Body of pancreas (tissue), 4 donors: ENCODE measurements around the gene CUZD1. TPM values are rescaled to one million over a fixed set of nuclear protein-coding genes. Genes with fewer than 3 reads are reported as not detected.
A peak's percentile ranks its signal among the peaks of the same experiment; 100 is the strongest.
"Not testable (repeated sequence)": the region's sequence is repeated elsewhere in the genome, so short reads cannot be mapped to it uniquely, and the experiment has no call there.

ENCODE experiments used
- ATAC-seq: fragments of 150-250 bp; one replicate; pipeline ENCODE4 v1.9.1; 2016
- DNase-seq, 4 donors: peaks; one replicate each; pipeline ENCODE4 v3.0.0-alpha.2; 2019
- H3K27ac ChIP-seq, 4 donors: fragments of 200-600 bp; sonication (generic); 1 replicate in 3 of 4; 2 replicates in 1 of 4; pipeline versions ENCODE4 v1.5.1 to v1.6.1; 2016 to 2019; ENCODE audit warnings: mild to moderate bottlenecking in 1 of 4, mixed read lengths in 1 of 4, moderate library complexity in 1 of 4
- H3K27me3 ChIP-seq, 2 donors: fragments of 200-600 bp; sonication (generic); one replicate each; pipeline ENCODE4 v1.6.0; 2016; ENCODE audit warnings: mild to moderate bottlenecking in 1 of 2
- H3K36me3 ChIP-seq, 2 donors: fragments of 200-600 bp; sonication (generic); replicated peaks in 1 of 2; 2 replicates each; pipeline ENCODE4 v1.5.1; 2016; ENCODE audit warnings: low read depth in 2 of 2; ENCODE audit not compliant: insufficient read depth in 1 of 2
- H3K4me1 ChIP-seq: fragments of 200-600 bp; sonication (generic); one replicate; pipeline ENCODE4 v1.6.0; 2016
- H3K4me3 ChIP-seq, 2 donors: fragments of 200-600 bp; sonication (generic); 1 replicate in 1 of 2; 2 replicates in 1 of 2; pipeline ENCODE4 v1.5.1; 2016 to 2019
- H3K9me3 ChIP-seq, 3 donors: fragments of 200-600 bp; sonication (generic); 1 replicate in 2 of 3; 2 replicates in 1 of 3; pipeline ENCODE4 v1.5.1; 2016
- POLR2A ChIP-seq, 3 donors: fragments of 450-650 bp; IDR thresholded peaks; one replicate each; pipeline ENCODE4 v1.6.1; 2016; ENCODE audit warnings: antibody characterized with exemption in 3 of 3, mild to moderate bottlenecking in 2 of 3
- WGBS, 2 donors: methylation state at CpG; one replicate each; pipeline ENCODE4 v1.1.5; 2017; 5-methylcytosine and 5-hydroxymethylcytosine counted together
- intact Hi-C: fragments of 100-400 bp; cut with DNase I; formaldehyde crosslinking; loops from one replicate; pipeline ENCODE4 v1.15.1; 2023
- total RNA-seq, 2 donors: library from RNA; depleted of rRNA; stranded (reverse); fragments of >200 nt; gene quantifications; one replicate each; pipeline ENCODE4 v1.1.0, GENCODE V29; 2016
- TF ChIP-seq, protein P1 (sequence below), 7 experiments: fragments of 450-650 bp in 4 of 7; fragments of 200-600 bp in 3 of 7; sonication (generic) in 3 of 7; IDR thresholded peaks; one replicate each; pipeline ENCODE4 v1.5.1; 2016 to 2019; ENCODE audit warnings: antibody characterized with exemption in 7 of 7

CUZD1 gene
- total RNA-seq, 2 donors from 2014 or later, result 225 to 837 TPM

DNA sequence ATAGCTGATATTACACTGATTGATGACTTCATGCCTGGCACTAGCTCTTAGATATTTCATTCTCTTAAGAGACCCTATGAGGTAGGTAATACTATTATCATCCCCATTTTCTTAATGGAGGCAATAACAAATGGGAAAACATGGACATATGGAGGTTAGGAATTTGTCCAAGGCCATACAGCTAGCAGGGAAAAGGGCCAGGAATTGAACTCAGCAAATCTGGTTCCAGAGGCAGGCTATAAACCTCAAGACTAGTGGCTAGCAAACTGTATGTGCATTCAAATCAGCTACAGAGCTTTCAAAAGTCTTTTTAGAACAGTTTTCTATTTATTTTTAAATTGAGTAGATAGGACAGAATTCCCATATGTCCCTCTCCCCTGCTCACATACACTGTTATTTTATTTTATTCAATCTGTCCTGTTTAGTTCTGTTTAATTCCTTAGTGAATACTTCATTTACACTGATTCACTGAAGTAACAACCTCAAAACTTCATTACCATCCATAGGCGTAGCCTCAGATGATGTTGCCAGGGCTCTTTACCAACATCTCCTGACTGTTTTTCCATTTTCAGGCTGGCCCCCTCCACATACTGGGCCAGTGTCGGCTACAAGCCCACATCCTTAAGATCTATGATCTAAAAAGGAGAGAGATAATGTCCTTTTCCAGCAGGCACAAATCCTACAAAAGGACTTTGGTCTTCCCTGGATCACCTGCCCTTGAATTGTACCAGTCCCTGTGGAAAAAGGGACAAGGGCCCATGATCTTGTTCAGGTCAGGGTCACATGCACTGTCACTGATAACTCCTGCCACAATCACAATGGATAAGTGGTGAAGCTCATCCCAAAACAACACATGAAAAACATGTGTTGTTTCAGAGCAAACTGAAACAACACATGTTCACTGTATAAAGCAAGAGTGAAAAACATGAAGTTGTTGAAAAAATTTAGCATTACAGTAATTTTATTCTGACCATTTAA is 17.8 kb upstream of the CUZD1 start:
- no peak for DNase-seq
- WGBS, 2 donors, result 68 to 75% methylated on average over 2 of the region's 2 CpGs

DNA sequence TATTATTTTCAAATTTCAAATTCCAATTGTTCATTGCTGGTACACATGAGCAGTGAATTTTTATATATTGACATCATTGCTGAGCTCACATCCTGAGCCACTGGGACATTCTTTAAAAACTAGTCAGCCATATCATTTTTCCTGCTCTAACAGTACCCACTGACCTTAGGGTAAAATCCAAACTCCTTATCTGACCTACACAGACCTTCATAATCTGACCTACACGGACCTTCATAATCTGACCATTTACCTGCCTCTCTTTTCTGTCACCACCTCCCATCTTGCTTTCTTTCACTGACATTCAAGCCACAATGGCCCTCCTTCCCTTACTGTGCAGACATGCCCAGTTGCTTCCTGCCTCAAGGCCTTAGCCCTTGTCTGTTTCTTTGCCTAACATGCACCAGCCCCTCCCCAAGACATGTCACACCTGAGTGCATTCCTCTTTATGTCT is 16.1 kb upstream of the CUZD1 start:
- intact Hi-C loops, result no loop called here
- H3K27me3 ChIP-seq, result no peaks in the 10 kb centered on the region
- 27 to 29% methylated on average over 1 of the region's 1 CpG for WGBS, 2 donors

More for the DNA sequence above, 17.8 kb upstream of the CUZD1 start:
- ATAC-seq, result no peak
- H3K27ac ChIP-seq, result peak overlapping the region in 1 of 4 donors; percentile 16
- peaks cover 45% of the 10 kb centered on the region for H3K4me1 ChIP-seq
- TF ChIP-seq POLR2A (IDR thresholded peaks at IDR 0.05), result no peak
- TF ChIP-seq, protein P1, sequence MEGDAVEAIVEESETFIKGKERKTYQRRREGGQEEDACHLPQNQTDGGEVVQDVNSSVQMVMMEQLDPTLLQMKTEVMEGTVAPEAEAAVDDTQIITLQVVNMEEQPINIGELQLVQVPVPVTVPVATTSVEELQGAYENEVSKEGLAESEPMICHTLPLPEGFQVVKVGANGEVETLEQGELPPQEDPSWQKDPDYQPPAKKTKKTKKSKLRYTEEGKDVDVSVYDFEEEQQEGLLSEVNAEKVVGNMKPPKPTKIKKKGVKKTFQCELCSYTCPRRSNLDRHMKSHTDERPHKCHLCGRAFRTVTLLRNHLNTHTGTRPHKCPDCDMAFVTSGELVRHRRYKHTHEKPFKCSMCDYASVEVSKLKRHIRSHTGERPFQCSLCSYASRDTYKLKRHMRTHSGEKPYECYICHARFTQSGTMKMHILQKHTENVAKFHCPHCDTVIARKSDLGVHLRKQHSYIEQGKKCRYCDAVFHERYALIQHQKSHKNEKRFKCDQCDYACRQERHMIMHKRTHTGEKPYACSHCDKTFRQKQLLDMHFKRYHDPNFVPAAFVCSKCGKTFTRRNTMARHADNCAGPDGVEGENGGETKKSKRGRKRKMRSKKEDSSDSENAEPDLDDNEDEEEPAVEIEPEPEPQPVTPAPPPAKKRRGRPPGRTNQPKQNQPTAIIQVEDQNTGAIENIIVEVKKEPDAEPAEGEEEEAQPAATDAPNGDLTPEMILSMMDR (IDR thresholded peaks at IDR 0.05), result no peak
- H3K9me3 ChIP-seq, result no peaks in the 10 kb centered on the region
- H3K4me3 ChIP-seq, result no peak overlapping the region
- no peaks in the 10 kb centered on the region for H3K27me3 ChIP-seq
- intact Hi-C loops, result no loop called here
- no peaks in the 10 kb centered on the region for H3K36me3 ChIP-seq

DNA sequence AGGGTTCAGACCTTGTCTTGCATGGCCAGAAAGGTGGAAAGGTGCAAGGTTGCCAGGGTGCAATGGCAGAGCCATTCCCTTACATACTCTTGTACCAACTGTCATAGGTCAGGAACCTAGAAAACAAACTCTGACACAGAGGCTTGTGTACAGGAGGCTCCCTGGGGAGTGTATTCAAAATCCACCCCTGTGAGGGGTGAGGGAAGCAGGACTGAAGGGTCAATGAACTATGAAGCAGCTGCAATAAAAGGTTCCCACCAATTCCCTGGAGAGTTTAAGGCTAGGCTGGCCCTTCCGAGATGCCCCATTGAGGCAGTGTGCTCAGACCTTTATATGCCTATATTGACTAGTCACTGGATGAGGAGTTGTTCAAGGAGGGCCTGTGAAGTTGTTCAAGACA is 13.9 kb upstream of the CUZD1 start:
- Histone ChIP-seq H3K36me3 (no peaks in the 10 kb centered on the region), H3K9me3 (no peaks in the 10 kb centered on the region), H3K27ac (no peak overlapping the region), H3K27me3 (no peaks in the 10 kb centered on the region), H3K4me3 (no peak overlapping the region), H3K4me1 (peaks cover 22% of the 10 kb centered on the region)
- 100% methylated on average over 1 of the region's 1 CpG for WGBS, 2 donors
- ATAC-seq (no peak), DNase-seq (no peak)
- TF ChIP-seq, protein P1 (IDR thresholded peaks at IDR 0.05), result no peak
- TF ChIP-seq POLR2A (IDR thresholded peaks at IDR 0.05), result no peak
- intact Hi-C loops, result no loop called here

More for the DNA sequence above, 16.1 kb upstream of the CUZD1 start:
- TF ChIP-seq POLR2A (IDR thresholded peaks at IDR 0.05), result no peak
- TF ChIP-seq, protein P1 (IDR thresholded peaks at IDR 0.05), result no peak
- Histone ChIP-seq H3K4me3 (no peak overlapping the region), H3K27ac (no peak overlapping the region), H3K9me3 (no peaks in the 10 kb centered on the region), H3K36me3 (no peaks in the 10 kb centered on the region), H3K4me1 (peaks cover 38% of the 10 kb centered on the region)
- DNase-seq (no peak), ATAC-seq (peak; percentile 50)

DNA sequence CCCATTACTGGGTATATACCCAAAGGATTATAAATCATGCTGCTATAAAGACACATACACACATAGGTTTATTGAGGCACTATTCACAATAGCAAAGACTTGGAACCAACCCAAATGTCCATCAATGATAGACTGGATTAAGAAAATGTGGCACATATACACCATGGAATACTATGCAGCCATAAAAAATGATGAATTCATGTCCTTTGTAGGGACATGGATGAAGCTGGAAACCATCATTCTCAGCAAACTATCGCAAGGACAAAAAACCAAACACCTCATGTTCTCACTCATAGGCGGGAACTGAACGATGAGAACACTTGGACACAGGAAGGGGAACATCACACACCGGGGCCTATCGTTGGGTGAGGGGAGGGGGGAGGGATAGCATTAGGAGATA is 12.4 kb upstream of the CUZD1 start:
- H3K27ac ChIP-seq, H3K4me3 ChIP-seq, H3K27me3 ChIP-seq, ATAC-seq, H3K9me3 ChIP-seq, H3K36me3 ChIP-seq, DNase-seq, intact Hi-C loops: not testable (repeated sequence)
- peaks cover 11% of the 10 kb centered on the region for H3K4me1 ChIP-seq
- 94 to 96% methylated on average over 5 of the region's 5 CpGs for WGBS, 2 donors

DNA sequence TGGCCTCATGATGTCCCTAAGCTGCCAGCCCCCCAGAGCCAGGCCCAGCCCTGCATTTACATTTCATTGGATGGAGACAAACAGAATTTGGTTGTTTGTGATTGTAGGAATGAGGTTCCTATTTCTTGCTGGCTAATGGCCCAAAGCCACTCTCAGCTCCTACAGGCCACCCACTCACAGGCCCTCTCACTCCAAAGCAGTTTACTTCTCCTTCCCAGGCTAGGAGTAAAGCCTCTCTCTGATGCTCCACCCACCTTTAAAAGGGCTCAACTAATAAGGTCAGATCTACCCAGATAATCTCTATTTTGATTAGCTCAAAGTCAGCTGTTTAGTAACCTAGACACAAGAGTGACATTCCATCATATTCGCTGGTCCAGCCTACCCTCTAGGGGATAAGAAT is 11.2 kb upstream of the CUZD1 start:
- TF ChIP-seq POLR2A (IDR thresholded peaks at IDR 0.05), result no peak
- TF ChIP-seq, protein P1 (IDR thresholded peaks at IDR 0.05), result no peak
- H3K9me3 ChIP-seq, result no peaks in the 10 kb centered on the region
- intact Hi-C loops, result no loop called here

More for the DNA sequence above, 11.2 kb upstream of the CUZD1 start:
- DNase-seq (no peak), ATAC-seq (no peak)
- WGBS, 2 donors, result 89 to 100% methylated on average over 1 of the region's 1 CpG
- Histone ChIP-seq H3K4me3 (no peak overlapping the region), H3K4me1 (peaks cover 12% of the 10 kb centered on the region), H3K36me3 (no peaks in the 10 kb centered on the region), H3K27me3 (no peaks in the 10 kb centered on the region), H3K27ac (no peak overlapping the region)
